ENCODE results near the gene A4GALT. TPM values are rescaled to one million over a fixed set of nuclear protein-coding genes. Genes with fewer than 3 reads are reported as not detected.

Gene A4GALT
- total RNA-seq, 1 donor from 2014 or later = 23.8 TPM

DNA sequence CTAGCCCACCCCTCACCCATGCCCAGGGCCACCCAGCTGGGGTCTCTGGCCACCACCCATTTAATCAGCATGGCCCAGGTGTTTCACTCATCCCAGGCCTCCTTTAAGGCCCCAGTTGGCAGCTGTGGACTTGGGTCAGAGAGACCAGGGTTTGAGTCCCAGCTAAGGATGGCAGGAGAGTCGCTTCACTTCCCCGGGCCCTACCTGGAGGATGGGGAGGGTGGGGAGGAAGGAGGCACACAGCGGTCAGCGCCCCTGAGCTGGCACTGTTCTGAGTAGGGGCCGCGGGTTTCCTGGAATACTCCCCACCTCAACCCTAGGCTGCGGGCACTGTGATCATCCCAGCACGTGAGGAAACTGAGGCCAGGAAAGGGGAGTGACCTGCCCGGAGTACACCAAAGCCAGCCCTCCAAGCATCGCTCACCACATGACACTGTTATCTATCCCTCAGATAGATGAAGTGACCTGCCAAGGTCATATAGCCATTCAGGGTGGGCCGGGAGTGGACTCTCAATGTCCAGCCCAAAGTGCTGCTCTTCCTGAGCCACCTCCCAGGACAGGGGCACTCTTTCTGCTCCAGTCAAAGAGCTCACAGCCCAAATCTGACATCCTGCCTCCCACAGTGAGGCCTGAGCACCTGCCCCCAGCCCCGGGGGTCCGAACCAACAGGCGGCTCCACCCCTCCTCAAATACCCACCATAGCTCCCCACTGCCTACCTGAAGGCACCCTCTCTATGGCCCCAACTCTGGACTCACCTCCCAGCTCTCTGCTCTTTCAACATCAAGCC, 76.8 kb downstream of the A4GALT start:
- Mint-ChIP-seq H3K4me3 (ENCODE audit: unreplicated experiment) (peak overlapping the region; percentile 53), H3K27me3 (ENCODE audit: low read depth) (no peaks in the 10 kb centered on the region), H3K36me3 (ENCODE audit: low read depth) (no peaks in the 10 kb centered on the region), H3K9me3 (ENCODE audit: low read depth) (no peaks in the 10 kb centered on the region), H3K27ac (ENCODE audit: unreplicated experiment) (peak overlapping the region; percentile 96), H3K4me1 (ENCODE audit: low read depth) (peaks cover 87% of the 10 kb centered on the region)
- DNase-seq (ENCODE audit: low spot score) = peak; percentile 87
- TF ChIP-seq, protein P1, sequence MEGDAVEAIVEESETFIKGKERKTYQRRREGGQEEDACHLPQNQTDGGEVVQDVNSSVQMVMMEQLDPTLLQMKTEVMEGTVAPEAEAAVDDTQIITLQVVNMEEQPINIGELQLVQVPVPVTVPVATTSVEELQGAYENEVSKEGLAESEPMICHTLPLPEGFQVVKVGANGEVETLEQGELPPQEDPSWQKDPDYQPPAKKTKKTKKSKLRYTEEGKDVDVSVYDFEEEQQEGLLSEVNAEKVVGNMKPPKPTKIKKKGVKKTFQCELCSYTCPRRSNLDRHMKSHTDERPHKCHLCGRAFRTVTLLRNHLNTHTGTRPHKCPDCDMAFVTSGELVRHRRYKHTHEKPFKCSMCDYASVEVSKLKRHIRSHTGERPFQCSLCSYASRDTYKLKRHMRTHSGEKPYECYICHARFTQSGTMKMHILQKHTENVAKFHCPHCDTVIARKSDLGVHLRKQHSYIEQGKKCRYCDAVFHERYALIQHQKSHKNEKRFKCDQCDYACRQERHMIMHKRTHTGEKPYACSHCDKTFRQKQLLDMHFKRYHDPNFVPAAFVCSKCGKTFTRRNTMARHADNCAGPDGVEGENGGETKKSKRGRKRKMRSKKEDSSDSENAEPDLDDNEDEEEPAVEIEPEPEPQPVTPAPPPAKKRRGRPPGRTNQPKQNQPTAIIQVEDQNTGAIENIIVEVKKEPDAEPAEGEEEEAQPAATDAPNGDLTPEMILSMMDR (IDR thresholded peaks at IDR 0.05) = no peak

DNA sequence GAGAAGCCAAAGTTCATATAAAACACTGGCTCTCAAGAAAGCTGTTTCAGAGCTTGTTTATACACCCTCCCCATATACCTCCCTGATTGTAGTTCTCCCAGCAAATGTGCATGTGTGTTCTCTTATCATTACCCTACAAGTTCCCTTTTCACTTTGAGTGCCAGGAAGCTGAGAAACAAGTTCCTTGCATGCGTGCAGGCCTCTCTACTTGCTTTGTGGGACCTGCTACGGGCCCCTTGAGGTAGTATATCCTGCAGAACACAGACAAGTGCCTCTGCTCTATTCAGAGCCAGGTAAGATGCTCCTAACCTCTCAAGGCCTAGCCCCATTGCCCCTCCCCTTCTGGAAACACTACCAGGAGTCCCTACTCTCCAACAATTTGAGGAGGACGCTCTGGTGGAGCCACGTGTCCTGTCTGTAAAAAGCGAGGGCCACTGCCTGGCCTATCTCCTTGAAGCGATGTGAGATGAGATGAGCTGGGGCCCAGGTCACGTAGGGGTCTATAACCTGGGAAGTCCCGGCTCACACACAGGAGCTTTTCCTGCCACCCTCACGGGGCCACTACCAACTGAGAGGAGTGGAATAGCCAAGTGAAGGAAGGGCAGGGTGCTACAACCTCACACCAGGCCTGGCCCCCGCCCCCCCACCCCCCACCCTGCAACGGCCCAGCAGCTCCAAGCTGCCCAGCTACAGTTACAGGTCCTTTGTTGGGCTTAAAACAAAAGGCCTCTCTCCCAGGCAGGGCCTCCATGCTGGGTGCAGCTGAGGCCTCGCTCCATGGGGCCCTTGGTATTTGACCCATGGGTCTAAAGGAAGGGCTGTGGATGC, 77.7 kb downstream of the A4GALT start:
- H3K36me3 Mint-ChIP-seq (ENCODE audit: low read depth) = no peaks in the 10 kb centered on the region
- peaks cover 84% of the 10 kb centered on the region for H3K4me1 Mint-ChIP-seq (ENCODE audit: low read depth)
- peak overlapping the region; percentile 83 for H3K27ac Mint-ChIP-seq (ENCODE audit: unreplicated experiment)
- no peak for DNase-seq (ENCODE audit: low spot score)
- TF ChIP-seq, protein P1 (IDR thresholded peaks at IDR 0.05) = no peak
- no peaks in the 10 kb centered on the region for H3K9me3 Mint-ChIP-seq (ENCODE audit: low read depth)
- H3K4me3 Mint-ChIP-seq (ENCODE audit: unreplicated experiment) = no peak overlapping the region
- H3K27me3 Mint-ChIP-seq (ENCODE audit: low read depth) = no peaks in the 10 kb centered on the region

Other genes starting within 250 kb of the A4GALT start
- 33.8 to 39.3 TPM (median 34.8 TPM) in 3 replicates for gene RRP7A, start 201.1 kb downstream of the A4GALT start, total RNA-seq
- 2.8 to 4.0 TPM (median 3.5 TPM) in 3 replicates for gene SERHL2, start 166.9 kb downstream of the A4GALT start, total RNA-seq
- 47.3 to 49.2 TPM (median 48.0 TPM) in 3 replicates for gene POLDIP3, start 106.0 kb downstream of the A4GALT start, total RNA-seq
- gene ATP5MGL, start 80.3 kb downstream of the A4GALT start, total RNA-seq = 0.85 to 1.8 TPM in 2 of 3 replicates, not detected in the other
- 279 to 383 TPM (median 382 TPM) in 3 replicates for gene CYB5R3, start 71.5 kb downstream of the A4GALT start, total RNA-seq
- 79.6 to 88.1 TPM (median 80.8 TPM) in 3 replicates for gene ARFGAP3, start 136.4 kb upstream of the A4GALT start, total RNA-seq